COLO829 (cell line): ENCODE results near the gene BCORL1.
A peak's percentile ranks its signal among the peaks of the same experiment; 100 is the strongest.

Experiments
- DNase-seq: peaks from one replicate; pipeline ENCODE4 v3.0.0; 2012; ENCODE audit warnings: low spot score

Gene BCORL1

GRCh38 chrX:130014770-130015169 is 32.3 kb downstream of the BCORL1 start:
- no peak for DNase-seq

GRCh38 chrX:130015181-130015580 is 32.7 kb downstream of the BCORL1 start:
- no peak for DNase-seq

GRCh38 chrX:130018143-130018542 is 35.7 kb downstream of the BCORL1 start:
- no peak for DNase-seq

- no peak for DNase-seq
These were observed 38.4 kb downstream of the BCORL1 start for GRCh38 chrX:130020661-130021324.

- DNase-seq: peak; percentile 84
These were observed 41.7 kb downstream of the BCORL1 start for GRCh38 chrX:130024127-130024526.

- no peak for DNase-seq
These were observed 42.8 kb downstream of the BCORL1 start for GRCh38 chrX:130025256-130025655.

- DNase-seq: no peak
These were observed 45.1 kb downstream of the BCORL1 start for GRCh38 chrX:130027569-130027968.

- DNase-seq: peak; percentile 22
These were observed 45.8 kb downstream of the BCORL1 start for GRCh38 chrX:130028196-130028595.

- DNase-seq: no peak
These were observed 48.4 kb downstream of the BCORL1 start for GRCh38 chrX:130030826-130031225.

- no peak for DNase-seq
These were observed 50.1 kb downstream of the BCORL1 start for GRCh38 chrX:130032552-130032951.

- no peak for DNase-seq
These were observed 51.7 kb downstream of the BCORL1 start for GRCh38 chrX:130034178-130034577.

GRCh38 chrX:130039847-130040246 is 57.4 kb downstream of the BCORL1 start:
- DNase-seq: no peak

- no peak for DNase-seq
These were observed 65.0 kb downstream of the BCORL1 start for GRCh38 chrX:130047416-130047815.

- DNase-seq: no peak
These were observed 66.3 kb downstream of the BCORL1 start for GRCh38 chrX:130048686-130049222.

GRCh38 chrX:130049821-130050220 is 67.4 kb downstream of the BCORL1 start:
- DNase-seq: no peak

GRCh38 chrX:130051176-130051845 is 68.9 kb downstream of the BCORL1 start:
- DNase-seq: peak; percentile 80

- DNase-seq: no peak
These were observed 70.8 kb downstream of the BCORL1 start for GRCh38 chrX:130053236-130053635.

GRCh38 chrX:130055103-130055502 is 72.7 kb downstream of the BCORL1 start:
- DNase-seq: no peak

GRCh38 chrX:130055899-130056298 is 73.5 kb downstream of the BCORL1 start:
- no peak for DNase-seq

- no peak for DNase-seq
These were observed 74.8 kb downstream of the BCORL1 start for GRCh38 chrX:130057209-130057608.

GRCh38 chrX:130058652-130059051 is 76.2 kb downstream of the BCORL1 start:
- no peak for DNase-seq

- DNase-seq: peak; percentile 70
These were observed 78.0 kb downstream of the BCORL1 start for GRCh38 chrX:130060122-130061069.
